Breast epithelium (tissue), 3 donors: Measurements from ENCODE around the gene MAGED1.
A peak's percentile ranks its signal among the peaks of the same experiment; 100 is the strongest.

Experiments used
- POLR2A ChIP-seq: fragments of 450-650 bp; IDR thresholded peaks from one replicate; pipeline ENCODE4 v1.6.1; 2016; ENCODE audit warnings: antibody characterized with exemption, mild to moderate bottlenecking, moderate library complexity
- POLR2AphosphoS5 ChIP-seq, 3 donors: sonication (generic); formaldehyde crosslinking; IDR thresholded peaks; one replicate each; pipeline ENCODE4 v1.6.1; 2017; ENCODE audit warnings: antibody characterized with exemption in 3 of 3
- TF ChIP-seq, protein P1 (sequence below), 3 donors: fragments of 450-650 bp; IDR thresholded peaks; one replicate each; pipeline ENCODE4 v1.5.1; 2016 to 2017; ENCODE audit warnings: antibody characterized with exemption in 3 of 3, mild to moderate bottlenecking in 3 of 3, moderate library complexity in 3 of 3

DNA sequence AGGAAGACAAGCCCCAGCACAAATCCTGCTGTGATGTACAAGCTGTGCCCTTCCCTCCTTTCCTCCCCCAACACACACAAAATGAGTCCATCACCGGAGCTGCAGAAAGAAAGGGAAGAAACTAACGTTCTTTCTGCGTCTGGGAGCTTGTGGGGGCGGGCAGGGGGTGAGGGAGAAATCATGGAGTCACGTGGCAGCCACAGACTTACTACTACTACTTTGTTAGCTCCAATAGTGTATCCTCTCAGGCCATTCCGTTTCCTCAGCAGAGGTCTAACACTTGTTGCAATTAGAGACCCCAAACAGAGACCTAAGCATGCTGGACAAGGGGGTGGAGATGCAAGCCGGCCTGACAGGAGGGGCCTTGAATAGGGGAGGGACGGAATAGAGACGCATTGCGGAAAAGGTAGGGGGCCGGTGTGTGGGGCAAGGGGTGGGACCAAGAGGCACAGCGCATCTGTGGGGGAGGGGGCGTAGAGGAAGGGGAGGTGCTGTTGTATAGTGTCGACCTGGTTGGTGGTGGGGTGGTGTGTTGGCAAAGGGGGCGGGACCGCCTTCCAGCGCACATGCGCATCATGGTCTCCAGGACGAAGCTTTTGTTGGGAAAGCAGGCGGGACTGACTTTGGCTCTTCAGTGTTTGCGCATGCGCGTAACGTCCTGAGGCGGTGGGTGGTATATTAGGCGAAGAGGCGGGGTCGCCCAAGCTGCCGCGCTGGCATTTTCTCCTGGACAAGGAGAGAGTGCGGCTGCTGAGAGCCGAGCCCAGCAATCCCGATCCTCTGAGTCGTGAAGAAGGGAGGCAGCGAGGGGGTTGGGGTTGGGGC is at the start of gene MAGED1:
- TF ChIP-seq, protein P1, sequence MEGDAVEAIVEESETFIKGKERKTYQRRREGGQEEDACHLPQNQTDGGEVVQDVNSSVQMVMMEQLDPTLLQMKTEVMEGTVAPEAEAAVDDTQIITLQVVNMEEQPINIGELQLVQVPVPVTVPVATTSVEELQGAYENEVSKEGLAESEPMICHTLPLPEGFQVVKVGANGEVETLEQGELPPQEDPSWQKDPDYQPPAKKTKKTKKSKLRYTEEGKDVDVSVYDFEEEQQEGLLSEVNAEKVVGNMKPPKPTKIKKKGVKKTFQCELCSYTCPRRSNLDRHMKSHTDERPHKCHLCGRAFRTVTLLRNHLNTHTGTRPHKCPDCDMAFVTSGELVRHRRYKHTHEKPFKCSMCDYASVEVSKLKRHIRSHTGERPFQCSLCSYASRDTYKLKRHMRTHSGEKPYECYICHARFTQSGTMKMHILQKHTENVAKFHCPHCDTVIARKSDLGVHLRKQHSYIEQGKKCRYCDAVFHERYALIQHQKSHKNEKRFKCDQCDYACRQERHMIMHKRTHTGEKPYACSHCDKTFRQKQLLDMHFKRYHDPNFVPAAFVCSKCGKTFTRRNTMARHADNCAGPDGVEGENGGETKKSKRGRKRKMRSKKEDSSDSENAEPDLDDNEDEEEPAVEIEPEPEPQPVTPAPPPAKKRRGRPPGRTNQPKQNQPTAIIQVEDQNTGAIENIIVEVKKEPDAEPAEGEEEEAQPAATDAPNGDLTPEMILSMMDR (IDR thresholded peaks at IDR 0.05): no peak
- peak; percentile 64 for TF ChIP-seq POLR2A
- TF ChIP-seq POLR2AphosphoS5 (IDR thresholded peaks at IDR 0.05): peak; percentile 28 to 74 (median 38)
